Esophagus squamous epithelium (tissue), 4 donors: ENCODE data around the gene TNRC6A.

Experiments used
- POLR2A ChIP-seq, 4 donors: fragments of 450-650 bp; IDR thresholded peaks; one replicate each; pipeline ENCODE4 v1.6.1; 2017; ENCODE audit warnings: antibody characterized with exemption in 4 of 4, mild to moderate bottlenecking in 4 of 4, moderate library complexity in 3 of 4
- TF ChIP-seq, protein P1 (sequence below), 6 experiments: fragments of 450-650 bp in 4 of 6; fragments of 200-600 bp in 2 of 6; sonication (generic) in 2 of 6; IDR thresholded peaks; one replicate each; pipeline ENCODE4 v1.5.1; 2016 to 2019; ENCODE audit warnings: antibody characterized with exemption in 6 of 6, mild to moderate bottlenecking in 4 of 6, moderate library complexity in 4 of 6

DNA sequence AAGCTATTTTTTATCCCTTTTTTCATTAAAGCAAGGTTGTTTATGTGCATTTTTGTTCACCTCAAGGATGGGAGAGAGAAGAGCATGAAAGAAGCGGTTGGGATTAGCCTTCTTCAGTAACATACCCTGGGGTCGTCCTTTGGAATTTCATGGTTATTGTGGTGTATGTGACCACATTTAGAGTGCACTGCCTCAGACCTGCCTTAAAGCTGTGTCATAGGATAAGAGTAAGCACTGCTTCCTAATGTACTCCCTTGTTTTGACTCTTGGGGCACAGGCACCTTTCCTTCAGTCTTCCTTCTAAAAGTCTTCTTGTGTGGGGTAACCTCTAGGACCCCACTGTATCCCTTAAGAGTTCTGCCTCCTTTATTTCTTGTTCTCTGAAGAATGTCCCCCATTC lies 28.9 kb downstream of the TNRC6A start:
- TF ChIP-seq, protein P1, sequence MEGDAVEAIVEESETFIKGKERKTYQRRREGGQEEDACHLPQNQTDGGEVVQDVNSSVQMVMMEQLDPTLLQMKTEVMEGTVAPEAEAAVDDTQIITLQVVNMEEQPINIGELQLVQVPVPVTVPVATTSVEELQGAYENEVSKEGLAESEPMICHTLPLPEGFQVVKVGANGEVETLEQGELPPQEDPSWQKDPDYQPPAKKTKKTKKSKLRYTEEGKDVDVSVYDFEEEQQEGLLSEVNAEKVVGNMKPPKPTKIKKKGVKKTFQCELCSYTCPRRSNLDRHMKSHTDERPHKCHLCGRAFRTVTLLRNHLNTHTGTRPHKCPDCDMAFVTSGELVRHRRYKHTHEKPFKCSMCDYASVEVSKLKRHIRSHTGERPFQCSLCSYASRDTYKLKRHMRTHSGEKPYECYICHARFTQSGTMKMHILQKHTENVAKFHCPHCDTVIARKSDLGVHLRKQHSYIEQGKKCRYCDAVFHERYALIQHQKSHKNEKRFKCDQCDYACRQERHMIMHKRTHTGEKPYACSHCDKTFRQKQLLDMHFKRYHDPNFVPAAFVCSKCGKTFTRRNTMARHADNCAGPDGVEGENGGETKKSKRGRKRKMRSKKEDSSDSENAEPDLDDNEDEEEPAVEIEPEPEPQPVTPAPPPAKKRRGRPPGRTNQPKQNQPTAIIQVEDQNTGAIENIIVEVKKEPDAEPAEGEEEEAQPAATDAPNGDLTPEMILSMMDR (IDR thresholded peaks at IDR 0.05): no peak
- TF ChIP-seq POLR2A (IDR thresholded peaks at IDR 0.05): no peak
